GM10847 (cell line): Measurements from ENCODE around the gene CWC15.

ENCODE experiments used
- POLR2A ChIP-seq: IDR thresholded peaks from 2 replicates; pipeline ENCODE4 v1.6.1; 2011; ENCODE audit not compliant: insufficient read length; ENCODE audit errors: extremely low read depth

Gene CWC15

GRCh38 chr11:94932503-94932902, 40.9 kb downstream of the CWC15 start:
- TF ChIP-seq POLR2A: no peak

DNA sequence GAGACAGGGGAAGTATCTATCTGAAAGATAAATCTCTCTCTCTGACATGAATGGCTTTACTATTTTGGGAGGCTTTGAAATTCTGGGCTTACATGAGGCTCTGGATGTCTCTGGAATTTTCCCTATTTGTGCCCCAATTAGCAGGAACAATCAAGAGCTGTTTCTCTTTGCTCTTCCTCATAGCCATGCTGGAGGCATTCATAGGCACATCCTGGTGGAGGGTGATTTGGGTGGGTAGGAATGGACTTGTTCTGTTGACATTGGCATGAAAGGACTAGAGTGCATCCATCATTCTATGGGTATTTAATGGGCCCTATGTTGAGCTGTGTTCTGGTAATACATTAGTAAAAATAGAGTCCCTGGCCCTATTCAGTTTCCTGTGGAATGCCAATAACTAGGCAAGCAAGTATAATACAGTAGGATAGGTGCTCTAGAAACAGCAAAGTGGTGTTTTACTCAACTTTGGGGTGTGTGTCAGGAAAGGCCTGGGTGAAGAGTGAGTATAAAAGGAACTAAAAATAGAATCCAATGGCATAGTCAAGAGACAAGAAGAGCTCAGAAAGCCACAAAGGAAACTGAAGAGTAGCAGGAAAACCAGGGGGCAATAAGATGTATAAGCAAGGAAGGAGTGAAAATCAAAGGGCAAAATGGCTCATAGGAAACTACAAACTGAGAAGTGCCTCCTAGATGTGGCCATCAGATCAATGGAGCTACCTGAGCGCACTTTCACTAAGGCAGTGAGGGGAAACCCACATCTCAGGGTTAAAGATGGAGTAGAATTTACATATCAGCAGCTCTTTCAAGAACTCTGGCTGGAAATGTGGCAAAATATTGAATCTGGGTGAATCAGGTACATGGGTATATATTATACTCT, 45.0 kb downstream of the CWC15 start:
- no peak for TF ChIP-seq POLR2A

- no peak for TF ChIP-seq POLR2A
These were observed 46.6 kb downstream of the CWC15 start for GRCh38 chr11:94926698-94927237.

DNA sequence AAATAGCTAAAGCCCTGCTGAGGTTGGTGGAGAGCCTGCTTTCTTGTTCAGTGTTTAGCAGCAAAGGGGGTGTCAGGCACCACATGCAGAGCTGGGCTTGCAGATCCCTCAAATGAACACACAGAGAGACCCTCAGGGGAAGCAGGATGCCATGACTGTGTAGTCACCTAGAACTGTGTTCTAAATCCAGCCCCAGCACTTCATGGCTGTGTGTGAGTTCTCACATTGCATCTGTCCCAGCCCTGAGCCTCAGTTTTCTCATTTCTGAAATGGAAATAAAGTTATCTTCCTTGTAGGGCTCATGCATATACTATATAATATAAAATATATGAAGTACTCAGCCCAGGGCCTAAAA, 47.1 kb downstream of the CWC15 start:
- TF ChIP-seq POLR2A: no peak

DNA sequence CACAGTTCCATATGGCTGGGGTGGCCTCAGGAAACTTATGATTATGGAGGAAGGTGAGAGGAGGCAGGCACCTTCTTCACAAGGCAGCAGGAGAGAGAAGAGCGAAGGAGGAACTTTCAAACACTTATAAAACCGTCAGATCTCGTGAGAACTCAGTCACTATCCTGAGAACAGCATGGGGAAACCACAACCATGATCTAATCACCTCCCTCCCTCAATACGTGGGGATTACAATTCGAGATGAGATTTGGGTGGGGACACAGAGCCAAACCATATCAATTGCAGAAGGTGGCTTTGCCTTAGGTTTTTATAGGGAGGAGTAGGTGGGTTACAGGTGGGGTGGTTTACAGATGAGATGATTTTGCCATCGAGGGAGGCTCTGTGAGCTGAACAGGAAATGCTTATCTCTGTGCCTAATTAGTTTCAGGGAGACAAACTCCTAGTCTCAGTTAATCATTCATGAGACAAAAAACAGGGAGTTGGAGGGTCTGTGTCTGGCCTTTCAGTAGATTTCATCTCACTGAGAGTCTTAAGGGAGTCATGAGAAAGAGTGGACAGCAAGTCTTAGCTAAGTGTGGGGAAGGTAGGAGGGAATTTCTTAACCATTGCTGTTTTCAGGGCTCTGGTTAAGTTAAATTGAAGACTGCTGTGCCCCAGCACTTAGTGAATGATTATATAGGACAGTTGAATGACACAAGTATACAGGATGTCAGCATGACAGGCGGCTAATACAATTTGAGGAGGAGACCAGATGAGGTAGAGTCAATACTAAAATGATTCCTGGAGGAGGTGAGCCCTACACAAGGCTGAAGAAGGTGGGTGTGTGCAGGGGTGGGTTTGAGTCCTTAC, 47.7 kb downstream of the CWC15 start:
- no peak for TF ChIP-seq POLR2A

- TF ChIP-seq POLR2A: no peak
These were observed 48.7 kb downstream of the CWC15 start for GRCh38 chr11:94924612-94925011.

- no peak for TF ChIP-seq POLR2A
These were observed 49.2 kb downstream of the CWC15 start for GRCh38 chr11:94924171-94924572.

GRCh38 chr11:94923004-94923334, 50.4 kb downstream of the CWC15 start:
- TF ChIP-seq POLR2A: no peak

DNA sequence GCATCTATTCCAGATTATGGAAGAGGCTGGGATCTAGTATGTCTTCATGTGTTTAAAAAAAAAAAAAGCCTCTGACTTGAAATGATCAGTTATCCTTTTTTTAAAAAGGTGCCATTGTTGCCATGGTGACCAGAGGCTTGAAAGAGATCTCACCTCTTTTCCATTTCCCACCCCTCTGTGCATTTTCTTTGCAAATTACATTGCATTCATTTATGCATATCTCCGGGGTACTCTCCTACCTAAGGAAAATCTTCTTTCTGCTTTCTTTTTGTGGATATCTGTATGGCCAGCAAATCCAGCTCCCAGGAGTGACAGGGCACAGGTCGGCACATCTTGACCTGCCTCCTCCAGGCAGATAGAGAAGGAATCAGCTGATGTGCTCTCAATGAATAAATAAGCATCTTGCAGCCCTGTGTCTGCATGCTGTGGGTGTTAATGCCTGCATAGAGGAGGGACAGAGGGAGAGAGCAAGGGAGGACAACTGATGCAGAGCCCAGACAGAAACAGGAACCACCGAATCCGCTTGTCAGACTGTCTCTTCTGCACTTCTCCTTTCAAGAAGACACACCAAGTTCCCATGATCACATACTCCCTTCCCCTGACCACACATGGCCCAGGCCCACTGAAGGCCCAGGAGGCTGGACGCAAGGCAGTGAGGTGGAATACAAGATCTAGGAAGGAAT, 50.9 kb downstream of the CWC15 start:
- no peak for TF ChIP-seq POLR2A

GRCh38 chr11:94920311-94920710, 53.0 kb downstream of the CWC15 start:
- TF ChIP-seq POLR2A: no peak

DNA sequence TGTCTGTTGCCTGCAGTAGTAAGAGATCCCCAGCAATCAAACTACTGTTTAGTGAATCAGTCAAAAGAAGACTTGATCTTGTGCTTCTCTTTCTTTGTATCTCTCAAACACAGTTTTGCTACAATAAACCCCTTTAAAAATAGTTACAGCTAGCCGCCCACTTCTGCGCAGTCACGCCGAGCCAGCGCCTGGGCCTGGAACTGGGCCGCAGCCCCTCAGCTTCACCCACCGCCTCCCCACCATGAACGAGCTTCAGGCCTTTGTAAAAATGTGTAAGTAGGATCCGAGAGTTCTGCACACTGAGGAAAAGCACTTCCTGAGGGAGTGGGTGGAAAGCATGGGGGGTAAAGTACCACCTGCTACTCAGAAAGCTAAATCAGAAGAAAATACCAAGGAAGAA, 60.5 kb downstream of the CWC15 start:
- TF ChIP-seq POLR2A: no peak
